ENCODE results near the gene PVALEF. TPM values are rescaled to one million over a fixed set of nuclear protein-coding genes. Genes with fewer than 3 reads are reported as not detected.

The PVALEF gene
- total RNA-seq, 4 donors from 2014 or later: not detected

GRCh38 chr17:81156866-81157805 lies 8.2 kb upstream of the PVALEF start:
- Histone ChIP-seq H3K4me1 (peaks cover 0 to 11% (median 0%) of the 10 kb centered on the region in 3 donors), H3K36me3 (no peaks in the 10 kb centered on the region), H3K27ac (no peak overlapping the region), H3K9me3 (no peaks in the 10 kb centered on the region), H3K27me3 (peaks cover 3% of the 10 kb centered on the region), H3K4me3 (no peak overlapping the region)
- no peak for ATAC-seq
- WGBS, 2 donors (ENCODE audit: low coverage in 1 of 2): 100% methylated on average over 1 of the region's 38 CpGs; no CpG with 5 or more reads in 1 of the 2 donors
- TF ChIP-seq POLR2A (IDR thresholded peaks at IDR 0.05) (no peak), EP300 (IDR thresholded peaks at IDR 0.05) (no peak), POLR2AphosphoS5 (IDR thresholded peaks at IDR 0.05) (no peak), CTCF (IDR thresholded peaks at IDR 0.05) (no peak)

GRCh38 chr17:81157848-81158687 lies 7.2 kb upstream of the PVALEF start:
- no peaks in the 10 kb centered on the region for H3K9me3 ChIP-seq
- peaks cover 3% of the 10 kb centered on the region for H3K27me3 ChIP-seq
- no peaks in the 10 kb centered on the region for H3K36me3 ChIP-seq
- H3K4me1 ChIP-seq: peaks cover 0 to 11% (median 0%) of the 10 kb centered on the region in 3 donors
- H3K27ac ChIP-seq: no peak overlapping the region
- no peak for ATAC-seq
- TF ChIP-seq POLR2A (IDR thresholded peaks at IDR 0.05) (no peak), POLR2AphosphoS5 (IDR thresholded peaks at IDR 0.05) (no peak), EP300 (IDR thresholded peaks at IDR 0.05) (no peak)
- H3K4me3 ChIP-seq: no peak overlapping the region
- WGBS, 2 donors (ENCODE audit: low coverage in 1 of 2): 96% methylated on average over 4 to 9 of the region's 39 CpGs

- ATAC-seq: no peak
- TF ChIP-seq POLR2A (IDR thresholded peaks at IDR 0.05): no peak
- no peak for TF ChIP-seq EP300 (IDR thresholded peaks at IDR 0.05)
- no peaks in the 10 kb centered on the region for H3K36me3 ChIP-seq
- H3K4me3 ChIP-seq: no peak overlapping the region
- peaks cover 3% of the 10 kb centered on the region for H3K27me3 ChIP-seq
- WGBS, 2 donors (ENCODE audit: low coverage in 1 of 2): 82 to 83% methylated on average over 9 to 11 of the region's 43 CpGs
- no peaks in the 10 kb centered on the region for H3K9me3 ChIP-seq
- H3K27ac ChIP-seq: no peak overlapping the region
- peaks cover 0 to 11% (median 0%) of the 10 kb centered on the region in 3 donors for H3K4me1 ChIP-seq
Measured at GRCh38 chr17:81158688-81159590, 6.4 kb upstream of the PVALEF start.

GRCh38 chr17:81159611-81160265 lies 5.6 kb upstream of the PVALEF start:
- Histone ChIP-seq H3K27ac (peak overlapping the region in 1 of 4 donors; percentile 62), H3K4me1 (peaks cover 0 to 18% (median under 1%) of the 10 kb centered on the region in 3 donors), H3K4me3 (peak overlapping the region in 1 of 2 donors; percentile 39), H3K36me3 (no peaks in the 10 kb centered on the region), H3K27me3 (peaks cover 4% of the 10 kb centered on the region), H3K9me3 (no peaks in the 10 kb centered on the region)
- WGBS, 2 donors (ENCODE audit: low coverage in 1 of 2): no CpG with 5 or more reads among the region's 25 CpGs
- ATAC-seq: no peak
- TF ChIP-seq CTCF (IDR thresholded peaks at IDR 0.05) (no peak), POLR2A (IDR thresholded peaks at IDR 0.05) (no peak), EP300 (IDR thresholded peaks at IDR 0.05) (no peak), POLR2AphosphoS5 (IDR thresholded peaks at IDR 0.05) (no peak)

- Histone ChIP-seq H3K9me3 (no peaks in the 10 kb centered on the region), H3K27ac (peak overlapping the region in 1 of 4 donors; percentile 62), H3K27me3 (peaks cover 10% of the 10 kb centered on the region), H3K4me1 (peaks cover 0 to 24% (median 4%) of the 10 kb centered on the region in 3 donors), H3K36me3 (no peaks in the 10 kb centered on the region), H3K4me3 (peak overlapping the region in 1 of 2 donors; percentile 39)
- no peak for ATAC-seq
- WGBS, 2 donors (ENCODE audit: low coverage in 1 of 2): no CpG with 5 or more reads among the region's 28 CpGs
- TF ChIP-seq CTCF (IDR thresholded peaks at IDR 0.05) (no peak), POLR2A (IDR thresholded peaks at IDR 0.05) (no peak), POLR2AphosphoS5 (IDR thresholded peaks at IDR 0.05) (no peak), EP300 (IDR thresholded peaks at IDR 0.05) (no peak)
Measured at GRCh38 chr17:81160306-81160705, 5.0 kb upstream of the PVALEF start.

Data from gastroesophageal sphincter (tissue), 4 donors.